DMS53 treated with DMSO at 0.1 percent for 48 hours (cell line): ENCODE measurements around the gene TK1.
A peak's percentile ranks its signal among the peaks of the same experiment; 100 is the strongest.

ENCODE experiments used
- DNase-seq: peaks from one replicate; lab custom pipeline; 2025; ENCODE audit not compliant: unreplicated experiment; lab: John Stamatoyannopoulos, UW

The TK1 gene

GRCh38 chr17:78223061-78223460 is 36.2 kb upstream of the TK1 start:
- DNase-seq: no peak

- DNase-seq: no peak
These were observed 32.7 kb upstream of the TK1 start for GRCh38 chr17:78219396-78220150.

GRCh38 chr17:78214706-78215061 is 27.8 kb upstream of the TK1 start:
- no peak for DNase-seq

- peak; percentile 75 for DNase-seq
These were observed 27.3 kb upstream of the TK1 start, which contains the start of gene BIRC5 for GRCh38 chr17:78214016-78214705. BIRC5 (plus strand) TSS chr17:78214253; CDS start chr17:78214317, 64 bp downstream.

- DNase-seq: no peak
These were observed 24.2 kb upstream of the TK1 start for GRCh38 chr17:78211032-78211431.

- no peak for DNase-seq
These were observed 23.3 kb upstream of the TK1 start for GRCh38 chr17:78210111-78210510.

- no peak for DNase-seq
These were observed 21.6 kb upstream of the TK1 start for GRCh38 chr17:78208486-78208885.

GRCh38 chr17:78206298-78206697 is 19.4 kb upstream of the TK1 start:
- DNase-seq: no peak

- DNase-seq: no peak
These were observed 18.4 kb upstream of the TK1 start for GRCh38 chr17:78205124-78205775.

- DNase-seq: no peak
These were observed 17.7 kb upstream of the TK1 start for GRCh38 chr17:78204387-78205123.

GRCh38 chr17:78202666-78203065 is 15.8 kb upstream of the TK1 start:
- no peak for DNase-seq

- no peak for DNase-seq
These were observed 13.6 kb upstream of the TK1 start for GRCh38 chr17:78200451-78200850.

- DNase-seq: no peak
These were observed 10.4 kb upstream of the TK1 start for GRCh38 chr17:78197147-78197832.

- no peak for DNase-seq
These were observed 9.9 kb upstream of the TK1 start for GRCh38 chr17:78196716-78197115.

GRCh38 chr17:78185981-78186691 is 716 bp downstream of the TK1 start:
- no peak for DNase-seq

GRCh38 chr17:78184868-78185267 is 2.0 kb downstream of the TK1 start:
- no peak for DNase-seq

GRCh38 chr17:78184351-78184750 is 2.5 kb downstream of the TK1 start:
- no peak for DNase-seq

- DNase-seq: no peak
These were observed 2.9 kb downstream of the TK1 start for GRCh38 chr17:78183916-78184315.

- DNase-seq: no peak
These were observed 4.3 kb downstream of the TK1 start for GRCh38 chr17:78182504-78182903.

GRCh38 chr17:78180508-78180907 is 6.3 kb downstream of the TK1 start:
- no peak for DNase-seq
